ENCODE measurements around the gene PTPRD.

DNA sequence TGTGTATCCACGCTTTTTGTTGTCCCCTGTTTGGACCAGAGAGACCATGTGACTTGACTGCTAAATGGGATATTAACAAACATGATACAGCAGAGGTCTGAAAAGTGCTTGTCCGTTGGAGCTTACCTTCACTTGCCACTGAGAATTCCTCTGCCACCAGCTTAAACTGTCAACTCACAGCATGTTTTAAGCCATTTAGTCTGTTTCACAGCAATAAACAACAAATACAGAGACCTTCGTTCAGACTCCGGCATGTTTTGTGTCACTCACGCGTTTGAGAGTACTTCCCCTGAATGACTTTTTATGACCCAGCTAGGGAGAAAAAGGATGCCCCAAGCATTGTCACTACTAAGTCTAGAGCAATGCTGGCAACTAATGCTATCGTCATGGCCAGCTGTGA lies 173.8 kb downstream of the PTPRD start:
- TF ChIP-seq POLR2AphosphoS5 (IDR thresholded peaks at IDR 0.05) (no peak), CTCF (IDR thresholded peaks at IDR 0.05 in 8 of 11, conservative IDR thresholded peaks at IDR 0.05 in 3 of 11) (no peak), POLR2A (IDR thresholded peaks at IDR 0.05) (no peak)
